HEK293T (cell line): ENCODE measurements around the gene WASF2.

Experiments
- CTCF ChIA-PET: fragments of 350-600 bp; formaldehyde crosslinking; extraction: SDS; loops from one replicate; lab custom pipeline; 2021; ENCODE audit warnings: antibody characterized with exemption, inconsistent platforms; lab: Yijun Ruan, JAX
- POLR2A ChIA-PET: fragments of 350-600 bp; formaldehyde crosslinking; extraction: SDS; loops from one replicate; lab custom pipeline; 2020; ENCODE audit warnings: antibody characterized with exemption, inconsistent platforms; lab: Yijun Ruan, JAX
- DNase-seq: peaks from one replicate; pipeline ENCODE4 v3.0.0; 2012; ENCODE audit warnings: mixed read lengths; ENCODE audit errors: extremely low spot score
- ARNT ChIP-seq: fragments of 450-650 bp; IDR thresholded peaks from 2 replicates; pipeline ENCODE4 v1.6.1; 2017; ENCODE audit warnings: mild to moderate bottlenecking
- BHLHE40 ChIP-seq: fragments of 450-650 bp; IDR thresholded peaks from 2 replicates; pipeline ENCODE4 v1.6.1; 2016; ENCODE audit warnings: mild to moderate bottlenecking, moderate library complexity, borderline replicate concordance
- CTBP1 ChIP-seq: fragments of 450-650 bp; IDR thresholded peaks from 2 replicates; pipeline ENCODE4 v1.6.1; 2016; ENCODE audit warnings: borderline replicate concordance
- ELF4 ChIP-seq: fragments of 450-650 bp; IDR thresholded peaks from 2 replicates; pipeline ENCODE4 v1.6.1; 2017; ENCODE audit warnings: antibody characterized with exemption
- FOXA1 ChIP-seq: fragments of 450-650 bp; IDR thresholded peaks from 2 replicates; pipeline ENCODE4 v1.6.1; 2016; ENCODE audit warnings: mild to moderate bottlenecking
- FOXK2 ChIP-seq: fragments of 450-650 bp; IDR thresholded peaks from 2 replicates; pipeline ENCODE4 v1.6.1; 2016; ENCODE audit warnings: mild to moderate bottlenecking
- FOXM1 ChIP-seq: fragments of 450-650 bp; IDR thresholded peaks from 2 replicates; pipeline ENCODE4 v1.6.1; 2017; ENCODE audit warnings: mild to moderate bottlenecking, borderline replicate concordance
- HDGF ChIP-seq: fragments of 450-650 bp; IDR thresholded peaks from 2 replicates; pipeline ENCODE4 v1.6.1; 2017; ENCODE audit warnings: antibody characterized with exemption, borderline replicate concordance
- L3MBTL2 ChIP-seq: fragments of 450-650 bp; conservative IDR thresholded peaks from 2 replicates; pipeline ENCODE4 v1.6.1; 2016; ENCODE audit warnings: mild to moderate bottlenecking
- LEF1 ChIP-seq: fragments of 450-650 bp; IDR thresholded peaks from 2 replicates; pipeline ENCODE4 v1.6.1; 2017; ENCODE audit warnings: mild to moderate bottlenecking, borderline replicate concordance
- NFRKB ChIP-seq: fragments of 450-650 bp; IDR thresholded peaks from 2 replicates; pipeline ENCODE4 v1.6.1; 2016; ENCODE audit warnings: mild to moderate bottlenecking, moderate library complexity
- SP1 ChIP-seq: fragments of 450-650 bp; IDR thresholded peaks from 2 replicates; pipeline ENCODE4 v1.6.1; 2017
- SUZ12 ChIP-seq: fragments of 450-650 bp; IDR thresholded peaks from 2 replicates; pipeline ENCODE4 v1.6.1; 2016; ENCODE audit warnings: mild to moderate bottlenecking
- TARDBP ChIP-seq: fragments of 450-650 bp; IDR thresholded peaks from 2 replicates; pipeline ENCODE4 v1.6.1; 2016
- ZNF384 ChIP-seq: fragments of 450-650 bp; IDR thresholded peaks from 2 replicates; pipeline ENCODE4 v1.6.1; 2016
- TF ChIP-seq, protein P1 (sequence below): fragments of 450-650 bp; IDR thresholded peaks from 2 replicates; pipeline ENCODE4 v1.6.1; 2016

Gene WASF2

GRCh38 chr1:27513528-27513927, 23.6 kb upstream of the WASF2 start:
- ChIA-PET POLR2A (interaction anchor here (1.1 kb wide), 1 partner anchor 24 kb away, joined by 3 read pairs; the partner anchor contains the start of gene WASF2), CTCF (interaction anchor here (0.5 kb wide), 1 partner anchor 622 kb away, joined by 3 read pairs; no protein-coding TSS in a partner anchor)
- DNase-seq = no peak
- TF ChIP-seq NFRKB (no peak), FOXA1 (no peak), SUZ12 (no peak), CTBP1 (no peak), ELF4 (no peak), ARNT (no peak), TARDBP (no peak), FOXM1 (no peak), SP1 (no peak), ZNF384 (no peak), L3MBTL2 (no peak), FOXK2 (no peak), HDGF (no peak), LEF1 (no peak), BHLHE40 (no peak)
- TF ChIP-seq, protein P1, sequence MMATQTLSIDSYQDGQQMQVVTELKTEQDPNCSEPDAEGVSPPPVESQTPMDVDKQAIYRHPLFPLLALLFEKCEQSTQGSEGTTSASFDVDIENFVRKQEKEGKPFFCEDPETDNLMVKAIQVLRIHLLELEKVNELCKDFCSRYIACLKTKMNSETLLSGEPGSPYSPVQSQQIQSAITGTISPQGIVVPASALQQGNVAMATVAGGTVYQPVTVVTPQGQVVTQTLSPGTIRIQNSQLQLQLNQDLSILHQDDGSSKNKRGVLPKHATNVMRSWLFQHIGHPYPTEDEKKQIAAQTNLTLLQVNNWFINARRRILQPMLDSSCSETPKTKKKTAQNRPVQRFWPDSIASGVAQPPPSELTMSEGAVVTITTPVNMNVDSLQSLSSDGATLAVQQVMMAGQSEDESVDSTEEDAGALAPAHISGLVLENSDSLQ = no peak

GRCh38 chr1:27509127-27510080, 19.4 kb upstream of the WASF2 start:
- ChIA-PET POLR2A (interaction anchor here (0.9 kb wide), 1 partner anchor 21 kb away, joined by 3 read pairs; no protein-coding TSS in a partner anchor), CTCF (interaction anchor here (0.7 kb wide), 1 partner anchor 346 kb away, joined by 3 read pairs; no protein-coding TSS in a partner anchor)
- TF ChIP-seq, protein P1 = no peak
- TF ChIP-seq ELF4 (no peak), FOXA1 (no peak), FOXK2 (no peak), BHLHE40 (no peak), NFRKB (no peak)
- no peak for DNase-seq

- no peak for DNase-seq
- ChIA-PET CTCF (interaction anchor here (0.6 to 0.7 kb wide), 2 partner anchors 348 to 1275 kb away, joined by 3 read pairs; no protein-coding TSS in a partner anchor), POLR2A (interaction anchor here (1.0 kb wide), 1 partner anchor 15 kb away, joined by 3 read pairs; no protein-coding TSS in a partner anchor)
- TF ChIP-seq, protein P1 = no peak
- no peak for TF ChIP-seq ZNF384
- TF ChIP-seq NFRKB = no peak
- TF ChIP-seq FOXK2 = no peak
- no peak for TF ChIP-seq ELF4
- TF ChIP-seq FOXA1 = no peak
- TF ChIP-seq L3MBTL2 = no peak
- no peak for TF ChIP-seq SP1
Observed at GRCh38 chr1:27507960-27508665, 18.1 kb upstream of the WASF2 start.

DNA sequence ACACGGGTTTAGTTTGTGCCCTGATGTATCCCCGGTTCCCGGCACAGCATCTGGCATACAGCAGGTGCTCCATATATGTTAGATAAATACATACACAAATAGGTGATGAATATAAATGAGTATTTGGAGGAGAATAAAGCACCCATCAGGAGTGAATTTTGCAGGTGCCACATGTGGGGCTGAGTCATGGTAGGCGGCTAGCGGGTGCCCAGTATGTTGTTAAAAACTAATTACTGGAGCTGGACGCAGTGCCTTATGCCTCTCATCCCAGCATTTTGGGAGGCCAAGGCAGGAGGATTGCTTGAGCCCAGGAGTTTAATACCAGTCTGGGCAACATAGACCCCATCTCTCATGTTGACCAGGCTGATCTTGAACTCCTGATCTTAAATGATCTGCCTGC, 16.7 kb upstream of the WASF2 start:
- TF ChIP-seq ELF4 (no peak), TARDBP (no peak), HDGF (no peak), LEF1 (no peak), ARNT (no peak), FOXK2 (no peak), SUZ12 (no peak), L3MBTL2 (no peak), FOXM1 (no peak), BHLHE40 (no peak)
- TF ChIP-seq, protein P1 = no peak
- DNase-seq = no peak

GRCh38 chr1:27505420-27505680, 15.4 kb upstream of the WASF2 start:
- ChIA-PET CTCF (interaction anchor here (0.5 kb wide), 1 partner anchor 54 kb away, joined by 4 read pairs; no protein-coding TSS in a partner anchor), POLR2A (interaction anchor here (0.7 to 1.1 kb wide), 2 partner anchors 11 to 15 kb away, joined by 3 read pairs; partner anchors contain the start of gene WASF2)
- TF ChIP-seq LEF1 (no peak), L3MBTL2 (no peak), FOXA1 (no peak), FOXK2 (no peak), SUZ12 (no peak), ZNF384 (no peak), CTBP1 (no peak), ELF4 (no peak), TARDBP (no peak), BHLHE40 (no peak), FOXM1 (no peak), ARNT (no peak), SP1 (no peak), NFRKB (no peak), HDGF (no peak)
- TF ChIP-seq, protein P1 = no peak

More for the DNA sequence above, 16.7 kb upstream of the WASF2 start:
- POLR2A ChIA-PET = interaction anchor here (1.2 kb wide), 1 partner anchor 17 kb away, joined by 6 read pairs; the partner anchor contains the start of gene WASF2
- CTCF ChIA-PET = no interaction called here

More at GRCh38 chr1:27505420-27505680, 15.4 kb upstream of the WASF2 start:
- peak; percentile 3 for DNase-seq
